ENCODE data around the gene PDE4DIP.
"Not testable (repeated sequence)": the region's sequence is repeated elsewhere in the genome, so short reads cannot be mapped to it uniquely, and the experiment has no call there.

Gene PDE4DIP

DNA sequence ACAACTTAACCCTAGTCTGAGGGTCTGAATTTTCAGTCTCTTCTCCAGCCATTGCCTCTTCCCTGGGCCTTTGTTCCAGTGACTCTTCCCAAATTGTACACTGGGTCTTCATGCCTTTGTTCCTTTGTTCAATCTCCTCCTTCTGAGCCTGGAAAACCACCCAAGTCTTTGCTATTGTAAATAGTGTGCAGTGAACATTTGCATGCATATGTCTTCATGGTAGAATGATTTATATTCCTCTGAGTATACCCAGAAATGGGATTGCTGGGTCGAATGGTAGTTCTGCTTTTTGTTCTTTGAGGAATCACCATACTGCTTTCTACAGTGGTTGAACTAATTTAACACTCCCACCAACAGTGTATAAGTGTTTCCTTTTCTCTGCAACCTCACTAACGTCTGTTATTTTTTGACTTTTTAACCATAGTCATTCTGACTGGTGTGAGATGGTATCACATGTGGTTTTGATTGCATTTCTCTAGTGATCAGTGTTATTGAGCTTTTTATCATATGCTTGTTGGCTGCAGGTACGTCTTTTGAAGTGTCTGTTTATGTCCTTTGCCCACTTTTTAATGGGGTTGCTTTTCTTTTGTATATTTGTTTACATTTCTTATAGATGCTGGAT lies 91.3 kb downstream of the PDE4DIP start:
- DNase-seq, H3K27me3 Mint-ChIP-seq, H3K9me3 Mint-ChIP-seq, H3K4me1 Mint-ChIP-seq, ATAC-seq, H3K27ac Mint-ChIP-seq, H3K4me3 Mint-ChIP-seq: not testable (repeated sequence)

DNA sequence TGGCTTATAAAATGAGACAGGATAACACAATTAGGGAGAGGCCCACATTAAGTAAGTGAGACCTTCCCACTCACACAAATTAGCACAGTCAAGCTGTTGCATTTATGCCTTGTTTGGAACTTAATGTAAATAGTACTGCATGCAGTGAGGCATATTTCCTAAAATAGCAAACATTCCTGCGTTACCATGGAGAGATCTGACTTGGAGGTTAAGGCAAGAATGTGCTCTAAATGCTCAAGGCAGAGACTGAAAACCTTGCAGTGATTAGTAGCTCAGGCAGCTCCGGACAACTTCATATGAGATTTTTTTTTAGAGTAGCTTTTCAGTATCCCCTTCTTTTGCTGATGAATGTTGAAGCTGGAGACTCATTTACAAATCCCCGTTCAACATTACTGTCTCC lies 98.7 kb downstream of the PDE4DIP start:
- ATAC-seq, H3K27ac Mint-ChIP-seq, H3K4me1 Mint-ChIP-seq, H3K4me3 Mint-ChIP-seq, H3K9me3 Mint-ChIP-seq, DNase-seq, H3K27me3 Mint-ChIP-seq: not testable (repeated sequence)

DNA sequence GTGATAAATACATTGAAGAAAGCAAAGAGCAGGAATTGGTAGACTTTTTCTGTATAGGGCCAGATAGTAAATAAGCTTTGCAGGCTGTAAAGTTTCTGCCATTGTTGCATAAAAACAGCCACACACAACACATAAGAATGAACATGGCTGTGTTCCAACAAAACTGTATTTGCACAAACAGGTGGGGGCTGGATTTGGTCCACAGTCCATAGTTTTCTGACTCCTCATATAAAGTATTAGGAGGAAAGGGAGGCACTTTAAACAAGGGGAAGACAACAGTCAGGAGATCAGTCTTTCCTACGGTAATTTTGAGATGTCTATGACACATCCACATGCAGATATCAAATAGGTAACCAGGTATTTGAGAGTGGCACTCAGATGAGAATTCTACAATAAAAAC lies 100.9 kb downstream of the PDE4DIP start:
- not testable (repeated sequence) for H3K27me3 Mint-ChIP-seq, H3K4me1 Mint-ChIP-seq, ATAC-seq, DNase-seq, H3K27ac Mint-ChIP-seq, H3K4me3 Mint-ChIP-seq, H3K9me3 Mint-ChIP-seq

DNA sequence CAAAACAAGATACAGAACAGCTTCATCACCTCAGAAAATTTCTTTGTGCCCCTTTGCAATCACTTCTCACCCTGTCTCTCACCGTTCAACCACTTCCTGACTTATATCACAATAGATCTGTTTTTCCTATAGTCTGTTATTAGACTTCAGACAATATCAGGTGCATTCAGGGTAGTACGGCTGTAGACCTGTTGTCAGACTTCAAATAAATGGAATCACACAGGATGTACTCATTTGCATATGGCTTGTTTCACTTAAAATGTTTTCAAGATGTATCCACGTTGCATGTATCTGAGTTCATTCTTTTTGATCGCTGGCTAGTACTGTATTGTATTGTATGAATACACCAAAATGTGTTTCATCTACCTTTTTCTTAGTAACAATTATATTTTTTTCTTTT lies 104.5 kb downstream of the PDE4DIP start:
- DNase-seq, H3K27me3 Mint-ChIP-seq, H3K9me3 Mint-ChIP-seq, H3K27ac Mint-ChIP-seq, H3K4me3 Mint-ChIP-seq: not testable (repeated sequence)
- peak; percentile 26 for ATAC-seq
- peaks cover 11% of the 10 kb centered on the region for H3K4me1 Mint-ChIP-seq

DNA sequence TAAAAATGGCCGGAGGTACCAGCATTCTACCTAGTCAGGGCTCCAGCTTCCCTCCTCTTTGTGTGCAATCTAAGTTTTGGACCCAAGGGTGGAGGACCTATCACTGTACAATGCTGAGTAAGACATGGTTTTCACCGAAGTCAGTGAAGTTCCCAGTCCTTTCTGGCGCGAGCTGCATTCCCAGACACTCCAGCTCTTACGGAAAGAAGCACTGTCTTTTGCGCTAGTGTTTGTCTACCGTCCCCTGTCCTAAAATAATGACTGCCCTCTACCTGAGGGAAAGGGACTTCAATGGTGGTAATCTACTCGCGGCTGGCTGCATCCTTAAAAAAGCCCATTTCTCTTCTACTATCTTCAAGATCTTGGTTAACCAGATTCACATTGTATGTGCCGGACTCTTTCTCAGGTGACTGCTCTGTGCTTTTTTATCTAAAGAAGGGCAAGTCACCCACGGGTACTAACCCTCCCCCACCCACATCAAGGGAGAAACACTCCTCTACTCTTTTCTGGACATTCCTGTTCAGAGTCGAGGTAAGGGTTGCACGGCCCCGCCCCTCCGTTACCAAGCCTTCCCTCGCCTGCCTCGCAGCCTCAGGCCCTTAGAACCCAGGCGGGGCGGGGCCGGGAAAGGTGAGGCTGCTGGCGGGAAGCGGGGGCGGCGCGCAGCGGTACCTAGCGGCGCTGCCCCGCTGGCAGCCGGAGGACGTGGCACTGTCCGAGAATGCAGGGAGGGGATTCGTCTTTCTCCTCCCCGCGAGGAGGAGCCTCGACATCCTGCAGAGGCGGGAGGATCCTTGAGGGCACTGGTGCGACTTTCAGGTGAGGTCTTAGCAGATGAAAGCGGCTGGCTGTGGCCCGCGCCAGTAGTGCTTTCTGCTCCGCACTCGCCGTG lies 107.4 kb downstream of the PDE4DIP start:
- ATAC-seq: peak; percentile 93
- Mint-ChIP-seq H3K4me1 (peaks cover 11% of the 10 kb centered on the region), H3K27ac (peak overlapping the region; percentile 66 to 93), H3K4me3 (peak overlapping the region; percentile 85 to 91)
- peak; percentile 70 to 86 for DNase-seq
- H3K27me3 Mint-ChIP-seq, H3K9me3 Mint-ChIP-seq: not testable (repeated sequence)

DNA sequence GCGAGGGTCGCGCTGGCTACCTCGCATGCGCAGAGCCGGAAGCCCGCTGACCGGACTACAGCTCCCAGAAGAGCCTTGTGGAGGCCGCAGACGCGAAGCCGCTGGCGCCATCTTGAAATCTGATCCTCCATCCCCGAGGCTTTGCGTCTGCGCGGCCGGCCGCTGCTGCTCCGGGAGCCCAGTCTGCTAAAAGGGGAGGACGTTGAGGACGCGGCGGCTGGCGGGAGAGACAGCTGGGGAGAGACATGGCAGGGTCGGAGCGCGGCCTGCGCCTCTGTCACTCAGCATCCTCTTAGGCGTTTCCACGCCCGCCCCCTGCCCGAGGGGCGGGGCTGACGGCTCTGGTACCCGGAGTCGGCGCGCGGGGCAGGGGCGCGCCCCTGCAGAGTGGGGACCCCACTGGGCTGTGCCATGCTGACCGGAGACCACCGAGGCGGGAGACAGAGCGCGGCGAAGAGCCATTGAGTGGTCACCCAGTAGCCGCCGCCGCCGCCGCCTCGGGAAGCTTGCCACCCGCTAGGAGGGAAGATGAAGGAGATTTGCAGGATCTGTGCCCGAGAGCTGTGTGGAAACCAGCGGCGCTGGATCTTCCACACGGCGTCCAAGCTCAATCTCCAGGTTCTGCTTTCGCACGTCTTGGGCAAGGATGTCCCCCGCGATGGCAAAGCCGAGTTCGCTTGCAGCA lies 108.2 kb downstream of the PDE4DIP start:
- peak; percentile 71 for ATAC-seq
- not testable (repeated sequence) for H3K9me3 Mint-ChIP-seq, H3K27me3 Mint-ChIP-seq, H3K27ac Mint-ChIP-seq
- Mint-ChIP-seq H3K4me3 (peak overlapping the region; percentile 85 to 91), H3K4me1 (peaks cover 11% of the 10 kb centered on the region)
- DNase-seq: peak; percentile 61 to 70

DNA sequence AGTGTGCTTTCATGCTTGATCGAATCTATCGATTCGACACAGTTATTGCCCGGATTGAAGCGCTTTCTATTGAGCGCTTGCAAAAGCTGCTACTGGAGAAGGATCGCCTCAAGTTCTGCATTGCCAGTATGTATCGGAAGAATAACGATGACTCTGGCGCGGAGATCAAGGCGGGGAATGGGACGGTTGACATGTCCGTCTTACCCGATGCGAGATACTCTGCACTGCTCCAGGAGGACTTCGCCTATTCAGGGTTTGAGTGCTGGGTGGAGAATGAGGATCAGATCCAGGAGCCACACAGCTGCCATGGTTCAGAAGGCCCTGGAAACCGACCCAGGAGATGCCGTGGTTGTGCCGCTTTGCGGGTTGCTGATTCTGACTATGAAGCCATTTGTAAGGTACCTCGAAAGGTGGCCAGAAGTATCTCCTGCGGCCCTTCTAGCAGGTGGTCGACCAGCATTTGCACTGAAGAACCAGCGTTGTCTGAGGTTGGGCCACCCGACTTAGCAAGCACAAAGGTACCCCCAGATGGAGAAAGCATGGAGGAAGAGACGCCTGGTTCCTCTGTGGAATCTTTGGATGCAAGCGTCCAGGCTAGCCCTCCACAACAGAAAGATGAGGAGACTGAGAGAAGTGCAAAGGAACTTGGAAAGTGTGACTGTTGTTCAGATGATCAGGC lies 108.8 kb downstream of the PDE4DIP start:
- H3K27me3 Mint-ChIP-seq, ATAC-seq, H3K9me3 Mint-ChIP-seq, H3K27ac Mint-ChIP-seq: not testable (repeated sequence)
- H3K4me1 Mint-ChIP-seq: peaks cover 11% of the 10 kb centered on the region
- peak in 1 of 2 donors; percentile 16 for DNase-seq
- H3K4me3 Mint-ChIP-seq: peak overlapping the region; percentile 75 to 80

DNA sequence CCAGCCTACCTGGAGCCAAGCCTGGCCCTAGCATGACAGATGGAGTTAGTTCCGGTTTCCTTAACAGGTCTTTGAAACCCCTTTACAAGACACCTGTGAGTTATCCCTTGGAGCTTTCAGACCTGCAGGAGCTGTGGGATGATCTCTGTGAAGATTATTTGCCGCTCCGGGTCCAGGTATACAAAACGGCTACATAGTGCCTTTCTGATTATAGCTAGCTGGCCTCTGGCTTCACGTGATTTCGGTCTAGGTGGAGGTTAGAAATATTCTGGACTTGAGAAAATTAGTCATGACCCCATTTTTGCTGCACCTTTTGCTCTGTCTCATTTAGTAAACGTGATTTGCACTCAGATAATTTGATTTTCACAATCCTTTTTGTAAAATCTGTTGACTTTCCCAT lies 109.5 kb downstream of the PDE4DIP start:
- not testable (repeated sequence) for ATAC-seq, DNase-seq, H3K27ac Mint-ChIP-seq, H3K9me3 Mint-ChIP-seq, H3K27me3 Mint-ChIP-seq
- Mint-ChIP-seq H3K4me1 (peaks cover 11% of the 10 kb centered on the region), H3K4me3 (peak overlapping the region; percentile 30 to 78)

DNA sequence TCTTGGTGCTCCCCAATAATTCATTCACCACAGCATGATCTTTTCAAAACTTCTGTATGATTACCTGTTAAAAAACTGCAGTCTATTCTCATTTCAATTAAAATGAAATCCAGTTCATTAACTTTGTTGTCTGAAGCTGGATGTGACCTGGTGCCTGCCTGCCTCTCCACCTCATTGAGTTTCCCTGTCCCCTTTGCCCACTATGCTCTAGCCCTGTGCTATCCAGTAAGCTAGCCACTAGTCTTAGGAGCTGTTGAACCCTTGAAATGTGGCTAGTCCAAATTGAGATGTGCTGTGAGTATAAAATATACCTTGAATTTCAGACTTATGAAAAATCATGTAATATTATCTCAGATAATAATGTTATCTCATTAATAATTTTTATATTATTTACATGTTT lies 114.1 kb downstream of the PDE4DIP start:
- not testable (repeated sequence) for ATAC-seq, H3K4me1 Mint-ChIP-seq, H3K27me3 Mint-ChIP-seq, DNase-seq, H3K9me3 Mint-ChIP-seq, H3K27ac Mint-ChIP-seq
- H3K4me3 Mint-ChIP-seq: peak overlapping the region; percentile 32 to 54

DNA sequence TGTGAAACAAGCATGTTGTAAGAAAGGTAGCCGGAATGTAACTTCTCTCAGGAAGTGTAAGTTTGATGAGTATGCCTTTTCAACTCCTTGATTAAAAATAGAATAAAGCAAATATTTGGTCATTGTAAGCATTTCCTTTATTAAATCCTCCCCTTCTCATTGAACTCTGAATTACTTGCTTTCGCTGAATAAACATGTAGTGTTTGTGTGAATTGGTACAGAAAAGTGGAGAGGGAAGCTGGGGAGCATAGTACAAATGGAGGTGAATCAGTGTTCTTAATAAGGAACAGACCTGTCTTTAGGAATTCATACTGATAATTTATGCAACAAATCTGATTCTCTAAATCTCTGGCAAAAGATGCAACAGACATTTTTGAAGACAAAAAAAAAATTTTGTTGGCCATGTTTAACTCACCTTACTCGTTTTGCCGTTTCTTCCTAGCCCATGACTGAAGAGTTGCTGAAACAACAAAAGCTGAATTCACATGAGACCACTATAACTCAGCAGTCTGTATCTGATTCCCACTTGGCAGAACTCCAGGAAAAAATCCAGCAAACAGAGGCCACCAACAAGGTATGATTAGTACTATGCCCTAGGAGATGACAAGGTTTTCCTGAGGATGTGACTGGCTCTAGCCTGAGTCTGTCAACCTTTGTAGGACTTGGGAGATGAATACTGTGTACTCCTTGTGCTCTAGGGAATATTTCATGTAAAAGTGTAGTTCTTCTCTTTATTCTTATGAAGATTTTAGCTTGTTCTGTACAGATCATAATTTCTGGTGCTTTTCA lies 116.2 kb downstream of the PDE4DIP start:
- not testable (repeated sequence) for H3K4me1 Mint-ChIP-seq, H3K27me3 Mint-ChIP-seq, ATAC-seq, DNase-seq, H3K4me3 Mint-ChIP-seq, H3K9me3 Mint-ChIP-seq, H3K27ac Mint-ChIP-seq

DNA sequence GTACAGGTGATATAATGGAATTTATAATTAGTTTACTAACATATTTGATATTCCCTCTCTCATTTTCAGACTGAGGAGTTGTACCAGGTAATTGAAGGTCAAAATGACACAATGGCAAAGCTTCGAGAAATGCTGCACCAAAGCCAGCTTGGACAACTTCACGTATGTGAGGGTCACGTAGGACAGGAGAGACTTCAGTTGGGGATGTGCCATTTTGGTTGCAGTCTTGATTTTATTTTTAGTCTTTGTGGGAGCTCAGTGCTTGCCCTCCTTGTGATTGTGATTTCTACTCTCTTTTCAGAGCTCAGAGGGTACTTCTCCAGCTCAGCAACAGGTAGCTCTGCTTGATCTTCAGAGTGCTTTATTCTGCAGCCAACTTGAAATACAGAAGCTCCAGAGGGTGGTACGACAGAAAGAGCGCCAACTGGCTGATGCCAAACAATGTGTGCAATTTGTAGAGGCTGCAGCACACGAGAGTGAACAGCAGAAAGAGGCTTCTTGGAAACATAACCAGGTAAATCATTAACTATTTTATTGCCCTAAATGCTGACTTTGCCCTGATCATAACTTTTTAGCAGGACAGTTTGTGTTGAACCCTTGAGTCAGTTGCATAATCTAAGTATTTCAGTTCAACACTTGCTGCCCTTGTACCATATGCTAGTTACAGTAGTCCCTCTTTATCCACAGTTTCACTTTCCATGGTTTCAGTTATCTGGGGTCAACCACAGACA lies 118.1 kb downstream of the PDE4DIP start:
- H3K4me1 Mint-ChIP-seq, ATAC-seq, H3K4me3 Mint-ChIP-seq, H3K9me3 Mint-ChIP-seq, DNase-seq, H3K27ac Mint-ChIP-seq, H3K27me3 Mint-ChIP-seq: not testable (repeated sequence)

DNA sequence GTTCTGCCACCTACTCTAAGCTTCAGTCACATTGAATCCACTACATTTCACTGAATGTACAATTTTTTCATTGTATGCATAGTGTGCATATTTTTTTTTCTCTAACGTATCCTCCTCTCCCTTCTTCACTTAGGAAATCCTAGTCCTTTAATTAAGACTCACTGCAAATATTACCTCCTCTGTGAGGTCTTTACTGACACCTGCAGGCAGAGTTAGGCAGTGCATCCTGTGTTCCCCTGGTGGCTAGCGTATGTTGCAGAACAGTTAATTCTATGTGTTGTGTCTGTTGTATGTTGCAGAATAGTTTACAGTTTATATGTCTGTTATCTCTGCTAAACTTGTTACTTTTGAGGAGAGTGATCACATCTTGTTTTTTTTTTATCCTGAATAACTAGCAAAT lies 121.9 kb downstream of the PDE4DIP start:
- not testable (repeated sequence) for H3K27me3 Mint-ChIP-seq, DNase-seq, H3K4me1 Mint-ChIP-seq, H3K4me3 Mint-ChIP-seq, H3K9me3 Mint-ChIP-seq, H3K27ac Mint-ChIP-seq
- ATAC-seq: peak; percentile 77

DNA sequence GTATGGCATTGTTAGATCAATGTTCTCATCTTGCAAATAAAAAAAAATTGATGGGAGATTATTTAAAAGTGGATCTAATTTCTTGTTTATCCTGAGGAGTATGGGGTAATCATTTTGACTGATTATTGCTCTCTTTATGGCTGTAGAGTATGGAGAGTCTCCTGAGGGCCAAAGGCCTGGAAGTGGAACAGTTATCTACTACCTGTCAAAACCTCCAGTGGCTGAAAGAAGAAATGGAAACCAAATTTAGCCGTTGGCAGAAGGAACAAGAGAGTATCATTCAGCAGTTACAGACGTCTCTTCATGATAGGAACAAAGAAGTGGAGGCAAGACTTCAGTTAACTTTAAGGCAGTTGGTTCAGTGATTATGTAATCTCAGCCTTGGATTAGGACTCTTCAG lies 123.4 kb downstream of the PDE4DIP start:
- not testable (repeated sequence) for ATAC-seq, H3K4me1 Mint-ChIP-seq, DNase-seq, H3K27ac Mint-ChIP-seq, H3K4me3 Mint-ChIP-seq, H3K27me3 Mint-ChIP-seq, H3K9me3 Mint-ChIP-seq

DNA sequence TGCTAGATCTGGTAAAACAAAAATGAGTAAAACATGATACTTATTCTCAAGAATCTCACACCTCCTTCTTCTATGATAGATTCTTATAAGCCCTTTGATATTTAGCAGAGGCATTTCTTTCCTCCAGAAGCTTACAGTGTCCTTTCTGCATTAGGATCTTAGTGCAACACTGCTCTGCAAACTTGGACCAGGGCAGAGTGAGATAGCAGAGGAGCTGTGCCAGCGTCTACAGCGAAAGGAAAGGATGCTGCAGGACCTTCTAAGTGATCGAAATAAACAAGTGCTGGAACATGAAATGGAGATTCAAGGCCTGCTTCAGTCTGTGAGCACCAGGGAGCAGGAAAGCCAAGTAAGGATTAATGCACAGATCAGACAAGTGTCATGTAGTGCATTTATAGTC lies 124.5 kb downstream of the PDE4DIP start:
- ATAC-seq, H3K9me3 Mint-ChIP-seq, H3K4me3 Mint-ChIP-seq, H3K27ac Mint-ChIP-seq, H3K27me3 Mint-ChIP-seq, DNase-seq, H3K4me1 Mint-ChIP-seq: not testable (repeated sequence)

Measured in stimulated activated naive CD8-positive, alpha-beta T cell treated with anti-CD3 and anti-CD28 coated beads, Interleukin-15, amount 100 ng/mL, for 72 hours (primary cell).